Activated CD4-positive, alpha-beta T cell treated with anti-CD3 and anti-CD28 coated beads, Interleukin-10, Interleukin-2, amounts not matched to agents 100 ng/mL and 50 ng/mL, durations not matched to agents 16 hours and 8 hours (primary cell): ENCODE measurements around the gene NCR3LG1.
"Not testable (repeated sequence)": the region's sequence is repeated elsewhere in the genome, so short reads cannot be mapped to it uniquely, and the experiment has no call there.

Experiments
- DNase-seq: peaks from one replicate; pipeline ENCODE4 v3.0.0-alpha.2; 2020

The NCR3LG1 gene

GRCh38 chr11:17413414-17414316, 62.1 kb downstream of the NCR3LG1 start:
- no peak for DNase-seq

- DNase-seq, result no peak
Measured at GRCh38 chr11:17414317-17414737, 62.7 kb downstream of the NCR3LG1 start.

- no peak for DNase-seq
Measured at GRCh38 chr11:17414992-17415391, 63.4 kb downstream of the NCR3LG1 start.

- DNase-seq, result no peak
Measured at GRCh38 chr11:17415523-17416104, 64.0 kb downstream of the NCR3LG1 start.

- DNase-seq, result no peak
Measured at GRCh38 chr11:17416492-17416891, 64.9 kb downstream of the NCR3LG1 start.

- DNase-seq, result no peak
Measured at GRCh38 chr11:17418444-17419081, 67.0 kb downstream of the NCR3LG1 start.

- no peak for DNase-seq
Measured at GRCh38 chr11:17421781-17422180, 70.2 kb downstream of the NCR3LG1 start.

GRCh38 chr11:17423533-17424310, 72.1 kb downstream of the NCR3LG1 start:
- no peak for DNase-seq

- not testable (repeated sequence) for DNase-seq
Measured at GRCh38 chr11:17426233-17426632, 74.6 kb downstream of the NCR3LG1 start.
